K562 (cell line): ENCODE measurements around the gene DLX3. TPM values are rescaled to one million over a fixed set of nuclear protein-coding genes. Genes with fewer than 3 reads are reported as not detected.

Experiments
- ADNP ChIP-seq: fragments of 200-800 bp; sonication (Bioruptor generic); IDR thresholded peaks from 2 replicates; pipeline ENCODE4 v1.6.1; 2016; ENCODE audit warnings: missing genetic modification characterization, missing compliant biosample characterization
- ATF1 ChIP-seq, 2 experiments: fragments of 450-650 bp in 1 of 2; IDR thresholded peaks; 2 replicates each; pipeline ENCODE4 v1.6.1; 2016; ENCODE audit warnings: missing compliant biosample characterization in 1 of 2, missing genetic modification characterization in 1 of 2
- BDP1 ChIP-seq: IDR thresholded peaks from 3 replicates; pipeline ENCODE4 v1.6.1; 2011; ENCODE audit not compliant: insufficient read length, insufficient read depth
- CEBPG ChIP-seq, 3 experiments: fragments of 200-800 bp in 1 of 3; sonication (Bioruptor generic) in 1 of 3; sonication (generic) in 1 of 3; formaldehyde crosslinking in 1 of 3; IDR thresholded peaks in 2 of 3; conservative IDR thresholded peaks in 1 of 3; 2 replicates each; pipeline versions ENCODE4 v1.6.1 to v1.8.0; 2016 to 2022; ENCODE audit warnings: missing compliant biosample characterization in 2 of 3, missing genetic modification characterization in 2 of 3, mild to moderate bottlenecking in 1 of 3, missing genetic modification reagents in 1 of 3
- ELF1 ChIP-seq: fragments of 200-800 bp; sonication (Bioruptor generic); IDR thresholded peaks from 2 replicates; pipeline ENCODE4 v1.6.1; 2016; ENCODE audit warnings: missing genetic modification characterization, missing compliant biosample characterization
- GABPA ChIP-seq: fragments of 200-800 bp; sonication (Bioruptor generic); conservative IDR thresholded peaks from 2 replicates; pipeline ENCODE4 v1.6.1; 2016; ENCODE audit warnings: low read depth, missing genetic modification characterization, missing compliant biosample characterization
- GABPB1 ChIP-seq: sonication (generic); formaldehyde crosslinking; IDR thresholded peaks from 2 replicates; pipeline ENCODE4 v1.8.0; 2022; ENCODE audit warnings: mild to moderate bottlenecking, missing genetic modification reagents
- HNRNPH1 ChIP-seq: fragments of 200-400 bp; formaldehyde crosslinking; optimal IDR thresholded peaks from 2 replicates; pipeline ENCODE3; 2017; ENCODE audit warnings: low read depth, mild to moderate bottlenecking, low read length, moderate library complexity
- L3MBTL2 ChIP-seq: fragments of 450-650 bp; IDR thresholded peaks from 2 replicates; pipeline ENCODE4 v1.6.1; 2016; ENCODE audit warnings: mild to moderate bottlenecking, moderate library complexity
- NCOA2 ChIP-seq, 2 experiments: fragments of 450-650 bp; IDR thresholded peaks; 2 replicates each; pipeline ENCODE4 v1.6.1; 2018; ENCODE audit warnings: mild to moderate bottlenecking in 2 of 2, moderate library complexity in 1 of 2; ENCODE audit not compliant: partially characterized antibody in 2 of 2
- OTX1 ChIP-seq: fragments of 450-650 bp; formaldehyde crosslinking; IDR thresholded peaks from 2 replicates; pipeline ENCODE4 v1.4.0; 2022; ENCODE audit warnings: mild to moderate bottlenecking
- PHF8 ChIP-seq: fragments of 200-600 bp; sonication (generic); IDR thresholded peaks from 2 replicates; pipeline ENCODE4 v1.6.1; 2012; ENCODE audit warnings: mixed run types, mild to moderate bottlenecking, inconsistent platforms, low read length, moderate library complexity, borderline replicate concordance
- POLR2G ChIP-seq: fragments of 200-400 bp; formaldehyde crosslinking; IDR thresholded peaks from 2 replicates; pipeline ENCODE4 v1.6.1; 2017; ENCODE audit warnings: low read depth, mild to moderate bottlenecking, antibody characterized with exemption, low read length, moderate library complexity
- RBFOX2 ChIP-seq: fragments of 200-400 bp; formaldehyde crosslinking; IDR thresholded peaks from 2 replicates; pipeline ENCODE4 v1.6.1; 2017; ENCODE audit warnings: low read depth, mild to moderate bottlenecking, low read length, moderate library complexity
- SIN3B ChIP-seq: fragments of 450-650 bp; IDR thresholded peaks from 2 replicates; pipeline ENCODE4 v1.6.1; 2017; ENCODE audit warnings: low read depth, mild to moderate bottlenecking, moderate library complexity
- SMARCC2 ChIP-seq: fragments of 450-650 bp; IDR thresholded peaks from 2 replicates; pipeline ENCODE4 v1.6.1; 2017; ENCODE audit warnings: antibody characterized with exemption, moderate library complexity, mild to moderate bottlenecking, low read depth
- TEAD1 ChIP-seq, 2 experiments: fragments of 450-650 bp in 1 of 2; sonication (generic) in 1 of 2; formaldehyde crosslinking; IDR thresholded peaks; 2 replicates each; pipeline versions ENCODE4 v1.4.0 to v1.8.0; 2020 to 2022; ENCODE audit warnings: mild to moderate bottlenecking in 2 of 2, missing genetic modification reagents in 1 of 2
- TEAD4 ChIP-seq, 2 experiments: sonication (generic) in 1 of 2; formaldehyde crosslinking in 1 of 2; IDR thresholded peaks; 2 replicates each; pipeline versions ENCODE4 v1.6.1 to v1.8.0; 2012 to 2022; ENCODE audit warnings: borderline replicate concordance in 1 of 2, inconsistent platforms in 1 of 2, low read length in 1 of 2, mild to moderate bottlenecking in 1 of 2, missing genetic modification reagents in 1 of 2
- VEZF1 ChIP-seq: fragments of 200-800 bp; sonication (Bioruptor generic); IDR thresholded peaks from 2 replicates; pipeline ENCODE4 v1.6.1; 2017; ENCODE audit warnings: missing genetic modification characterization, missing compliant biosample characterization
- ZNF764 ChIP-seq: fragments of 250-450 bp; sonication (Bioruptor Pico); IDR thresholded peaks from 2 replicates; pipeline ENCODE4 v1.4.0; 2020; ENCODE audit warnings: low read depth, mild to moderate bottlenecking, moderate library complexity
- polyA plus RNA-seq, 8 experiments: library from polyadenylated mRNA; depleted of rRNA in 4 of 8; stranded (reverse) in 5 of 8; unstranded in 3 of 8; fragments of >200 nt; fragmentation: Nextera tagmentation in 2 of 8; fragmentation: Illumina TruSeq in 1 of 8; extraction: Ambion mirVana in 2 of 8; extraction: Trizol in 1 of 8; gene quantifications; 2 replicates each; pipeline versions ENCODE4 v1.2.1 to v1.2.3, GENCODE V29; 2011 to 2014; ENCODE audit warnings: inconsistent platforms in 1 of 8, missing spikeins in 1 of 8
- total RNA-seq, 7 experiments: library from RNA; depleted of rRNA in 6 of 7; stranded (reverse); fragments of >200 nt in 6 of 7; fragmentation: Illumina TruSeq in 2 of 7; extraction: Trizol in 2 of 7; gene quantifications; 2 replicates each; pipeline versions ENCODE4 v1.2.1 to v1.2.3, GENCODE V29; 2011 to 2021; ENCODE audit warnings: low replicate concordance in 1 of 7
- TF ChIP-seq, protein P1 (sequence below), 2 experiments: fragments of 250-450 bp in 1 of 2; fragments of 450-650 bp in 1 of 2; sonication (Bioruptor Pico) in 1 of 2; IDR thresholded peaks; 2 replicates each; pipeline versions ENCODE4 v1.6.1 to v1.8.0; 2016 to 2021; ENCODE audit warnings: mild to moderate bottlenecking in 2 of 2, moderate library complexity in 2 of 2, missing compliant biosample characterization in 1 of 2, missing genetic modification characterization in 1 of 2
- TF ChIP-seq, protein P2 (sequence below): sonication (generic); formaldehyde crosslinking; IDR thresholded peaks from 2 replicates; pipeline ENCODE4 v1.9.0; 2022; ENCODE audit warnings: mild to moderate bottlenecking, missing genetic modification reagents

DLX3 gene
- total and polyA plus RNA-seq, 9 of the 15 experiments (the other 6 are each of a cell fraction or from before 2014, with no cell fraction given): not detected

- TF ChIP-seq TEAD4 (IDR thresholded peaks at IDR 0.05; ENCODE audit: low read length) (0 out of 2 replicates have a peak, but pooled peaks have one; percentile 32), TEAD4 (CRISPR knock-in tag; IDR thresholded peaks at IDR 0.05; ENCODE audit: borderline replicate concordance) (no peak), NCOA2 (IDR thresholded peaks at IDR 0.05; ENCODE audit: partially characterized antibody in 2 of 2) (no peak), POLR2G (peak; percentile 68), ELF1 (tag) (peak; percentile 61), ZNF764 (no peak), GABPA (tag) (peak; percentile 93), VEZF1 (CRISPR knock-in tag) (0 out of 2 replicates have a peak, but pooled peaks have one; percentile 10), CEBPG (CRISPR knock-in tag; IDR thresholded peaks at IDR 0.05) (peak; percentile 87), CEBPG (tag; conservative IDR thresholded peaks at IDR 0.05 in 1 of 2, IDR thresholded peaks at IDR 0.05 in 1 of 2) (peak; percentile 75 to 92), SMARCC2 (0 out of 2 replicates have a peak, but pooled peaks have one; percentile 27), BDP1 (no peak), ATF1 (CRISPR knock-in tag; IDR thresholded peaks at IDR 0.05) (no peak), ATF1 (tag; IDR thresholded peaks at IDR 0.05) (peak; percentile 63; the same call in 1 of the 2 replicates), L3MBTL2 (peak; percentile 48; the same call in 1 of the 2 replicates), GABPB1 (peak; percentile 78), PHF8 (peak; percentile 49; the same call in 1 of the 2 replicates), HNRNPH1 (no peak), TEAD1 (CRISPR knock-in tag; IDR thresholded peaks at IDR 0.05) (peak in 1 of 2 experiments; percentile 70; a peak in 1 of 4 replicates), RBFOX2 (peak; percentile 62), OTX1 (CRISPR knock-in tag) (no peak), ADNP (no peak), SIN3B (peak; percentile 57; the same call in 1 of the 2 replicates)
- TF ChIP-seq, protein P1, sequence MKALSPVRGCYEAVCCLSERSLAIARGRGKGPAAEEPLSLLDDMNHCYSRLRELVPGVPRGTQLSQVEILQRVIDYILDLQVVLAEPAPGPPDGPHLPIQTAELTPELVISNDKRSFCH (CRISPR knock-in tag; IDR thresholded peaks at IDR 0.05): no peak
- TF ChIP-seq, protein P1 (tag; IDR thresholded peaks at IDR 0.05): peak; percentile 49; the same call in 1 of the 2 replicates
- TF ChIP-seq, protein P2, sequence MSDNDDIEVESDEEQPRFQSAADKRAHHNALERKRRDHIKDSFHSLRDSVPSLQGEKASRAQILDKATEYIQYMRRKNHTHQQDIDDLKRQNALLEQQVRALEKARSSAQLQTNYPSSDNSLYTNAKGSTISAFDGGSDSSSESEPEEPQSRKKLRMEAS (CRISPR knock-in tag): no peak
These were observed 26.5 kb downstream of the DLX3 start (continued) for GRCh38 chr17:49968405-49969133.
